Subcutaneous adipose tissue (tissue), 4 donors: ENCODE measurements around the gene CCNT1. TPM values are rescaled to one million over a fixed set of nuclear protein-coding genes. Genes with fewer than 3 reads are reported as not detected.

Experiments
- CTCF ChIP-seq: fragments of 450-650 bp; IDR thresholded peaks from one replicate; pipeline ENCODE4 v1.5.1; 2016; ENCODE audit warnings: low read depth, mild to moderate bottlenecking, control low read depth, antibody characterized with exemption, moderate library complexity
- total RNA-seq, 4 donors: library from RNA; depleted of rRNA; stranded (reverse); fragments of >200 nt; gene quantifications; one replicate each; pipeline ENCODE4 v1.1.0, GENCODE V29; 2016

CCNT1 gene
- total RNA-seq, 4 donors from 2014 or later: 22.6 to 41.6 (median 28.1) TPM

- TF ChIP-seq CTCF: no peak
These were observed 35.2 kb downstream of the CCNT1 start for GRCh38 chr12:48681399-48681709.

- no peak for TF ChIP-seq CTCF
These were observed 35.6 kb downstream of the CCNT1 start for GRCh38 chr12:48680861-48681260.

- TF ChIP-seq CTCF: no peak
These were observed 37.8 kb downstream of the CCNT1 start for GRCh38 chr12:48678551-48679185.

GRCh38 chr12:48671231-48671856, 45.2 kb downstream of the CCNT1 start:
- TF ChIP-seq CTCF: no peak

- TF ChIP-seq CTCF: no peak
These were observed 47.5 kb downstream of the CCNT1 start for GRCh38 chr12:48668996-48669395.

GRCh38 chr12:48659863-48660262, 56.6 kb downstream of the CCNT1 start:
- TF ChIP-seq CTCF: no peak

- no peak for TF ChIP-seq CTCF
These were observed 64.8 kb downstream of the CCNT1 start for GRCh38 chr12:48651681-48652080.
